Left forelimb (tissue), 1 donor: ENCODE data around the gene GALNT13.

Experiments used
- DNase-seq: peaks from one replicate; pipeline ENCODE4 v3.0.0-alpha.2; 2018; ENCODE audit warnings: low spot score

Gene GALNT13

GRCh38 chr2:153944800-153945199 is 73.1 kb downstream of the GALNT13 start:
- DNase-seq = no peak

- no peak for DNase-seq
Observed at GRCh38 chr2:153946036-153946435, 74.3 kb downstream of the GALNT13 start.

- DNase-seq = no peak
Observed at GRCh38 chr2:153953761-153954160, 82.0 kb downstream of the GALNT13 start.

GRCh38 chr2:153963256-153963655 is 91.5 kb downstream of the GALNT13 start:
- no peak for DNase-seq

GRCh38 chr2:153967248-153967973 is 95.7 kb downstream of the GALNT13 start:
- no peak for DNase-seq

- no peak for DNase-seq
Observed at GRCh38 chr2:153971250-153971649, 99.5 kb downstream of the GALNT13 start.

GRCh38 chr2:153971855-153972254 is 100.1 kb downstream of the GALNT13 start:
- DNase-seq = no peak

GRCh38 chr2:153972412-153972811 is 100.7 kb downstream of the GALNT13 start:
- DNase-seq = no peak

- no peak for DNase-seq
Observed at GRCh38 chr2:153986488-153987229, 114.9 kb downstream of the GALNT13 start.

GRCh38 chr2:153990771-153991170 is 119.0 kb downstream of the GALNT13 start:
- DNase-seq = no peak

- DNase-seq = no peak
Observed at GRCh38 chr2:154013514-154013913, 141.8 kb downstream of the GALNT13 start.

- DNase-seq = no peak
Observed at GRCh38 chr2:154015233-154015632, 143.5 kb downstream of the GALNT13 start.

- DNase-seq = no peak
Observed at GRCh38 chr2:154029504-154029903, 157.8 kb downstream of the GALNT13 start.

GRCh38 chr2:154032220-154032619 is 160.5 kb downstream of the GALNT13 start:
- no peak for DNase-seq

GRCh38 chr2:154046493-154046892 is 174.8 kb downstream of the GALNT13 start:
- DNase-seq = no peak

- no peak for DNase-seq
Observed at GRCh38 chr2:154048905-154049304, 177.2 kb downstream of the GALNT13 start.

- DNase-seq = no peak
Observed at GRCh38 chr2:154049561-154049960, 177.8 kb downstream of the GALNT13 start.

- no peak for DNase-seq
Observed at GRCh38 chr2:154067124-154067523, 195.4 kb downstream of the GALNT13 start.

GRCh38 chr2:154078926-154079325 is 207.2 kb downstream of the GALNT13 start:
- DNase-seq = no peak

- DNase-seq = no peak
Observed at GRCh38 chr2:154092571-154092970, 220.8 kb downstream of the GALNT13 start.

GRCh38 chr2:154093856-154094255 is 222.1 kb downstream of the GALNT13 start:
- DNase-seq = no peak

- no peak for DNase-seq
Observed at GRCh38 chr2:154097833-154098398, 226.2 kb downstream of the GALNT13 start.

- no peak for DNase-seq
Observed at GRCh38 chr2:154120706-154121105, 249.0 kb downstream of the GALNT13 start.
